HCT116 (cell line): ENCODE results near the gene DAPK2. TPM values are rescaled to one million over a fixed set of nuclear protein-coding genes. Genes with fewer than 3 reads are reported as not detected.

Source experiments
- ATAC-seq: fragments of 200-7000 bp; cut with Tn5 transposase; 2 replicates; pipeline ENCODE4 v1.9.1; 2020; ENCODE audit warnings: mild to moderate bottlenecking, moderate library complexity
- BruUV-seq: library from RNA; stranded (reverse); fragments of 400-500 nt; replicated peaks from 2 replicates; lab custom pipeline; 2021; lab: Mats Ljungman, UMichigan
- CTCF ChIA-PET: fragments of 300-600 bp; sonication (Branson Sonifier 250); formaldehyde crosslinking; loops from one replicate; lab custom pipeline; 2021; ENCODE audit warnings: antibody characterized with exemption; lab: Charles Lee
- POLR2A ChIA-PET: fragments of 300-600, 350-600 bp; sonication (Branson Sonifier 250); formaldehyde crosslinking; loops from one replicate; lab custom pipeline; 2021; ENCODE audit warnings: antibody characterized with exemption; lab: Charles Lee
- RAD21 ChIA-PET, 2 experiments: fragments of 300-600 bp; sonication (Branson Sonifier 250); formaldehyde crosslinking; loops; one replicate each; lab custom pipeline; 2023; ENCODE audit warnings: low total read pairs in 2 of 2; ENCODE audit not compliant: uncharacterized antibody in 2 of 2, unreplicated experiment in 2 of 2, low non-redundant PET in 1 of 2; lab: Charles Lee
- DNase-seq: peaks from one replicate; pipeline ENCODE4 v3.0.0-alpha.2; 2010; ENCODE audit warnings: low read depth, low spot score
- H2AFZ ChIP-seq: fragments of 200-600 bp; shearing (Covaris generic), sonication (generic); 2 replicates; pipeline ENCODE4 v1.6.1; 2017; ENCODE audit warnings: low read depth, mixed run types, mixed read lengths, antibody characterized with exemption, low read length; ENCODE audit not compliant: poor library complexity, severe bottlenecking
- H3K27ac ChIP-seq: 2 replicates; pipeline ENCODE4 v1.5.1; 2012; ENCODE audit warnings: low read depth, low read length
- H3K27me3 ChIP-seq: fragments of 200-600 bp; sonication (generic); 2 replicates; pipeline ENCODE4 v1.6.1; 2016; ENCODE audit warnings: mixed run types, low read length, mixed read lengths; ENCODE audit not compliant: insufficient read depth
- H3K36me3 ChIP-seq, 2 experiments: fragments of 200-500 bp in 1 of 2; fragments of 200-600 bp in 1 of 2; sonication (Bioruptor generic) in 1 of 2; sonication (generic) in 1 of 2; 2 replicates each; pipeline versions ENCODE4 v1.5.1 to v1.6.1; 2014 to 2016; ENCODE audit warnings: low read length in 2 of 2, inconsistent platforms in 1 of 2, mixed read lengths in 1 of 2, mixed run types in 1 of 2; ENCODE audit not compliant: insufficient read depth in 2 of 2, control insufficient read depth in 1 of 2
- H3K4me1 ChIP-seq, 2 experiments: fragments of 200-600 bp in 1 of 2; sonication (generic) in 1 of 2; 2 replicates each; pipeline versions ENCODE4 v1.5.1 to v1.6.1; 2012 to 2017; ENCODE audit warnings: low read length in 2 of 2, inconsistent platforms in 1 of 2, mild to moderate bottlenecking in 1 of 2, mixed read lengths in 1 of 2, mixed run types in 1 of 2, moderate library complexity in 1 of 2; ENCODE audit not compliant: insufficient read depth in 2 of 2, control insufficient read depth in 1 of 2
- H3K4me2 ChIP-seq: fragments of 200-600 bp; sonication (generic); 2 replicates; pipeline ENCODE4 v1.6.1; 2017; ENCODE audit warnings: mixed run types, low read length, mixed read lengths
- H3K4me3 ChIP-seq, 2 experiments: fragments of 200-600 bp in 1 of 2; sonication (generic) in 1 of 2; replicated peaks in 1 of 2; 2 replicates each; pipeline ENCODE4 v1.5.1; 2011 to 2016; ENCODE audit warnings: low read length in 2 of 2, control low read depth in 1 of 2, low read depth in 1 of 2, mild to moderate bottlenecking in 1 of 2, mixed read lengths in 1 of 2, mixed run types in 1 of 2
- H3K79me2 ChIP-seq: fragments of 200-600 bp; sonication (generic); 2 replicates; pipeline ENCODE4 v1.6.1; 2017; ENCODE audit warnings: mild to moderate bottlenecking, mixed run types, low read length, moderate library complexity, mixed read lengths; ENCODE audit not compliant: insufficient read depth
- H3K9ac ChIP-seq: fragments of 200-600 bp; sonication (generic); 2 replicates; pipeline ENCODE4 v1.6.1; 2016; ENCODE audit warnings: low read length, mixed read lengths
- H3K9me2 ChIP-seq: fragments of 200-600 bp; sonication (generic), shearing (Covaris generic); 2 replicates; pipeline ENCODE4 v1.6.1; 2017; ENCODE audit warnings: mixed run types, mild to moderate bottlenecking, moderate library complexity; ENCODE audit not compliant: insufficient read depth
- H3K9me3 ChIP-seq, 2 experiments: fragments of 200-500 bp in 1 of 2; fragments of 200-600 bp in 1 of 2; sonication (Bioruptor generic) in 1 of 2; sonication (generic) in 1 of 2; 2 replicates each; pipeline ENCODE4 v1.6.1; 2014 to 2017; ENCODE audit warnings: low read length in 2 of 2, mixed read lengths in 2 of 2, inconsistent platforms in 1 of 2, low read depth in 1 of 2, mild to moderate bottlenecking in 1 of 2, mixed run types in 1 of 2, moderate library complexity in 1 of 2; ENCODE audit not compliant: control insufficient read depth in 1 of 2, insufficient read depth in 1 of 2
- H4K20me1 ChIP-seq: fragments of 200-600 bp; sonication (generic), shearing (Covaris generic); 2 replicates; pipeline ENCODE4 v1.6.1; 2017; ENCODE audit warnings: mixed run types, mild to moderate bottlenecking, moderate library complexity; ENCODE audit not compliant: insufficient read depth
- CBX3 ChIP-seq: IDR thresholded peaks from 2 replicates; pipeline ENCODE4 v1.6.1; 2012; ENCODE audit warnings: low read depth
- EGR1 ChIP-seq: IDR thresholded peaks from 2 replicates; pipeline ENCODE4 v1.6.1; 2012; ENCODE audit warnings: low read depth
- ELF1 ChIP-seq: IDR thresholded peaks from 2 replicates; pipeline ENCODE4 v1.6.1; 2012; ENCODE audit warnings: low read depth, borderline replicate concordance
- EZH2 ChIP-seq: fragments of 200-600 bp; sonication (generic); IDR thresholded peaks from 2 replicates; pipeline ENCODE4 v1.6.1; 2017; ENCODE audit warnings: antibody characterized with exemption, mixed run types
- EZH2phosphoT487 ChIP-seq: fragments of 200-600 bp; IDR thresholded peaks from 2 replicates; pipeline ENCODE4 v1.6.1; 2018; ENCODE audit warnings: antibody characterized with exemption, borderline replicate concordance
- FOSL1 ChIP-seq: IDR thresholded peaks from 2 replicates; pipeline ENCODE4 v1.6.1; 2012; ENCODE audit warnings: low read depth
- POLR2A ChIP-seq: IDR thresholded peaks from 2 replicates; pipeline ENCODE4 v1.7.0; 2011; ENCODE audit warnings: borderline replicate concordance; ENCODE audit not compliant: insufficient read depth, insufficient read length; ENCODE audit errors: extremely low read depth
- RAD21 ChIP-seq: IDR thresholded peaks from 2 replicates; pipeline ENCODE4 v1.6.1; 2012; ENCODE audit warnings: low read depth, mild to moderate bottlenecking
- REST ChIP-seq: IDR thresholded peaks from 2 replicates; pipeline ENCODE4 v1.6.1; 2012; ENCODE audit warnings: low read depth
- SIN3A ChIP-seq: IDR thresholded peaks from 2 replicates; pipeline ENCODE4 v1.6.1; 2012; ENCODE audit warnings: low read depth
- SP1 ChIP-seq: IDR thresholded peaks from 2 replicates; pipeline ENCODE4 v1.6.1; 2012; ENCODE audit warnings: low read depth
- ZNF274 ChIP-seq: fragments of 200-500 bp; sonication (Bioruptor generic); IDR thresholded peaks from 2 replicates; pipeline ENCODE4 v1.6.1; 2014; ENCODE audit warnings: mild to moderate bottlenecking, low read depth, low read length, inconsistent platforms
- intact Hi-C: fragments of 100-400 bp; cut with micrococcal nuclease; formaldehyde crosslinking; loops from 2 replicates; pipeline ENCODE4 v1.10.0; 2022
- total RNA-seq: library from RNA; stranded (reverse); gene quantifications from one replicate; pipeline ENCODE4 v1.2.1, GENCODE V29; 2021; ENCODE audit not compliant: unreplicated experiment
- TF ChIP-seq, protein P1 (sequence below): IDR thresholded peaks from 2 replicates; pipeline ENCODE4 v1.6.1; 2012
- TF ChIP-seq, protein P2 (sequence below), 3 experiments: fragments of 200-600 bp in 1 of 3; sonication (generic) in 1 of 3; IDR thresholded peaks in 2 of 3; conservative IDR thresholded peaks in 1 of 3; 2 replicates each; pipeline ENCODE4 v1.5.1; 2012 to 2017; ENCODE audit warnings: low read depth in 2 of 3, low read length in 2 of 3, antibody characterized with exemption in 1 of 3, borderline replicate concordance in 1 of 3, control low read depth in 1 of 3, mild to moderate bottlenecking in 1 of 3, mixed read lengths in 1 of 3, mixed run types in 1 of 3, moderate library complexity in 1 of 3; ENCODE audit not compliant: insufficient read depth in 1 of 3

DAPK2 gene
- total RNA-seq, 1 experiment from 2014 or later = 4.8 TPM

DNA sequence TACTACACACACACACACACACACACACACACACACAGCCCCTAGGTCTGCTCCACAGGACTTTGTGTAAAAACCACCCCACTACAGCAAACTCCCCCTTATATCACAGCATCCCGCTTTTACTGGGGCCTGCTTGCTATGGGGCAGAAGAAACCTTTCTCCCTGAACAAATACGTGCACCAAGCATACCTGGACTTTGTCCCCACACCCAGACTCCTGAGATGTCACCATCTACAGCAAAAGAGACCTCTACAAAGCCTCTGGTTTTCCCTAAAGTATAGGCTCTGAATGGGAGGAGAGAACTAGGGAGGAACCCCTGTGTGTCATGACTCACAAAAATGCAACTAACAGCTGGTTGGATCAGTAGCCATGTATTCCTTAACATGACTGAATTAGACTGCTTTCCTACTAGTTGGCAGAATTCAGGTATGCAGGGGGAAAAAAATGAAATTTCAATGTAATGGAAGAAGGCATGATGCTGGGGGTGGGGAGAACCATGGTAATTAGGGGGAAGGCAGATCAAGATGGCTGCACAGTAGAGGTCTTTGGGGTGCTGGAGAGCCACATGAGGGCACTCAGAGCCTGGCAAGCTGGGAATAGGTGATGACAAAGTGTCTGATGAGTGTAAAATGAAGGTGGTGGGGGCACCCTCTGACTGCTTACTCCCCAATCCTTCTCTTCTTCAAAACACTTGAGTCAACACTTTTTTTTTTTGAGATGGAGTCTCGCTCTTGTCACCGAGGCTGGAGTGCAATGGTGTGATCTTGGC lies 45.9 kb downstream of the DAPK2 start:
- no peak for DNase-seq
- H2AFZ ChIP-seq = no peak overlapping the region
- CTCF ChIA-PET = no interaction called here
- H3K9me2 ChIP-seq = no peaks in the 10 kb centered on the region
- intact Hi-C loops = no loop called here
- TF ChIP-seq, protein P1, sequence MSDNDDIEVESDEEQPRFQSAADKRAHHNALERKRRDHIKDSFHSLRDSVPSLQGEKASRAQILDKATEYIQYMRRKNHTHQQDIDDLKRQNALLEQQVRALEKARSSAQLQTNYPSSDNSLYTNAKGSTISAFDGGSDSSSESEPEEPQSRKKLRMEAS = no peak
- 0 out of 2 replicates have a peak, but pooled peaks have one; percentile 5 for TF ChIP-seq RAD21
- RAD21 ChIA-PET = no interaction called here
- 0 out of 2 replicates have a peak, but pooled peaks cover 3% of the 10 kb centered on the region for H3K27me3 ChIP-seq
- H4K20me1 ChIP-seq = no peaks in the 10 kb centered on the region
- no peaks in the 10 kb centered on the region for H3K79me2 ChIP-seq
- H3K9me3 ChIP-seq = no peaks in the 10 kb centered on the region
- no peak for ATAC-seq
- H3K9ac ChIP-seq = no peak overlapping the region
- no peak overlapping the region for H3K27ac ChIP-seq
- H3K4me2 ChIP-seq = no peak overlapping the region
- BruUV-seq = no TSS peak
- H3K4me3 ChIP-seq = no peak overlapping the region
- H3K36me3 ChIP-seq = no peaks in the 10 kb centered on the region
- H3K4me1 ChIP-seq = peaks cover 15 to 18% of the 10 kb centered on the region in 2 experiments
- POLR2A ChIA-PET = no interaction called here

DNA sequence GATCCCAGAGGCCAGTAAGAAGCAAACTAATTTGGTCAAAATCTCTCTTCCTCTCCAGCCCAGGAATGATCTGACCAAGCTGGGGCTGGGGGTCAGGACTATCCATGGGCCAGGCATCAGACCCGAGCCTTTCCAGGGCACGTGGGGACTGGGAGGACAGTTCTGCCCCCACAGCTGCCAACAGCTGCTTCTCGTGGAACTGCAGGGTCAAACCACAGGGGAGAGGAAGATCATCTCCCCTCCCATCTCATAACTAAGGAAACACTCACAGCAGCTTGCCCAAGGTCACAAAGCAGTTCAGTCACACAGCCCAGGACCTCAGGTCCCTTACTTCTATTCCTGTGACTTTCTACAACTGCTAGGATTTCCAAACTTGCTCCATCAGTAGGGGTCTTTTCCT lies 47.1 kb downstream of the DAPK2 start:
- Histone ChIP-seq H4K20me1 (no peaks in the 10 kb centered on the region), H3K27ac (no peak overlapping the region), H3K36me3 (no peaks in the 10 kb centered on the region), H3K27me3 (0 out of 2 replicates have a peak, but pooled peaks cover 3% of the 10 kb centered on the region), H3K4me1 (peaks cover 3 to 6% of the 10 kb centered on the region in 2 experiments), H3K4me2 (no peak overlapping the region), H3K9ac (no peak overlapping the region), H3K4me3 (no peak overlapping the region), H3K9me3 (no peaks in the 10 kb centered on the region), H3K9me2 (no peaks in the 10 kb centered on the region), H3K79me2 (no peaks in the 10 kb centered on the region), H2AFZ (no peak overlapping the region)
- CTCF ChIA-PET = interaction anchor here (1.4 kb wide), 1 partner anchor 47 kb away, joined by 3 read pairs; the partner anchor contains the start of gene DAPK2
- no TSS peak for BruUV-seq
- DNase-seq (no peak), ATAC-seq (no peak)
- RAD21 ChIA-PET = no interaction called here
- POLR2A ChIA-PET = no interaction called here
- intact Hi-C loops = no loop called here
- no peak for TF ChIP-seq FOSL1
- TF ChIP-seq ZNF274 = no peak
- no peak for TF ChIP-seq RAD21
- TF ChIP-seq, protein P2, sequence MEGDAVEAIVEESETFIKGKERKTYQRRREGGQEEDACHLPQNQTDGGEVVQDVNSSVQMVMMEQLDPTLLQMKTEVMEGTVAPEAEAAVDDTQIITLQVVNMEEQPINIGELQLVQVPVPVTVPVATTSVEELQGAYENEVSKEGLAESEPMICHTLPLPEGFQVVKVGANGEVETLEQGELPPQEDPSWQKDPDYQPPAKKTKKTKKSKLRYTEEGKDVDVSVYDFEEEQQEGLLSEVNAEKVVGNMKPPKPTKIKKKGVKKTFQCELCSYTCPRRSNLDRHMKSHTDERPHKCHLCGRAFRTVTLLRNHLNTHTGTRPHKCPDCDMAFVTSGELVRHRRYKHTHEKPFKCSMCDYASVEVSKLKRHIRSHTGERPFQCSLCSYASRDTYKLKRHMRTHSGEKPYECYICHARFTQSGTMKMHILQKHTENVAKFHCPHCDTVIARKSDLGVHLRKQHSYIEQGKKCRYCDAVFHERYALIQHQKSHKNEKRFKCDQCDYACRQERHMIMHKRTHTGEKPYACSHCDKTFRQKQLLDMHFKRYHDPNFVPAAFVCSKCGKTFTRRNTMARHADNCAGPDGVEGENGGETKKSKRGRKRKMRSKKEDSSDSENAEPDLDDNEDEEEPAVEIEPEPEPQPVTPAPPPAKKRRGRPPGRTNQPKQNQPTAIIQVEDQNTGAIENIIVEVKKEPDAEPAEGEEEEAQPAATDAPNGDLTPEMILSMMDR (IDR thresholded peaks at IDR 0.05 in 2 of 3, conservative IDR thresholded peaks at IDR 0.05 in 1 of 3; ENCODE audit: borderline replicate concordance in 1 of 3, insufficient read depth in 1 of 3, low read depth in 2 of 3, low read length in 2 of 3) = no peak
- TF ChIP-seq, protein P1 = no peak
- TF ChIP-seq POLR2A = no peak
- TF ChIP-seq EZH2phosphoT487 = no peak
- no peak for TF ChIP-seq EZH2
- TF ChIP-seq REST = no peak
- no peak for TF ChIP-seq CBX3
- no peak for TF ChIP-seq ELF1
- TF ChIP-seq SP1 = no peak
- TF ChIP-seq SIN3A = no peak
- TF ChIP-seq EGR1 = no peak
